NK-92 (cell line): ENCODE measurements around the gene KRT83.

ENCODE experiments used
- DNase-seq: peaks from one replicate; lab custom pipeline; 2025; ENCODE audit not compliant: unreplicated experiment; lab: John Stamatoyannopoulos, UW

Gene KRT83

GRCh38 chr12:52320784-52321400 lies at the start of gene KRT83:
Gene KRT83, minus strand, starts transcription at chr12:52321398. Its CDS starts 63 bp downstream, at chr12:52321335.
- DNase-seq, result no peak

DNA sequence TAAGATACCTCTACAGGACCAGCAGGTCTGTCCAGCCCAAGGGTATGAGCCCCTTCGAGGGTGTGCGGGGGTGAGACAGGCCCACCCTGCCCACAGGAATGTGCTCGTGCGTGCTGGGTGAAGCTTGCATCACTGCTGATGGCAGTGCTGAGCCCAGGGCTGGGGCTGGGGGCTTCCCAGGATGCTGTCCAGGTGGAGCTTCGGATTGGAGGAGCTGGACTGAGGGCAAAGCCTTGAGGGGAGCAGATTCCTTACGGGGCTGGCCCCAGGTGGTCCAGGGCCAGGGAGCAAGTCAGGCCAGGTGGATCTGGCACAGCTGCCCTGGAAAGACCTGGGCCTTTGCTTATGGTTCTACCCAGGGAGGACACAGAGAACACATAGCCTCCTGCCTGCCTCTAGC lies 48.6 kb upstream of the KRT83 start:
- no peak for DNase-seq

- DNase-seq, result no peak
Measured at GRCh38 chr12:52369211-52369610, 48.0 kb upstream of the KRT83 start.

DNA sequence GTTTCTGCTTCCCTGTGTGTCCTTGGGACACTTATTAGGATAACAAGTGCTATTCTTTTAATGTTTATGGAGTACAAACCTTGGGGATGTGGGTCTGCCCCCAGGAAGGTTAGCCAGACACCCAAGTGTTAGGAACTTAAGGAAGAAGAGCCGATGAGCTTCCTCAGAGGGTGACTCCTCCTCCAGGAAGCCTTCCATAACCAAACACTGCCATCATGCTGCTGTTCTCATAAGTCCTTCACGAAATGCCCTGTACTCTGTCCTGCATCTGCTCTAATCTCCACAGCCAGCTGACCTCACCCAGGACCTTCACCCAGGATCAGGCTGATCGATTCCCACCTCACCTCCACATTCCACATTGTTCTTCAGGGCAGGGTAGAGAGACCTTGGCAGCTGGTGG lies 47.3 kb upstream of the KRT83 start:
- no peak for DNase-seq

DNA sequence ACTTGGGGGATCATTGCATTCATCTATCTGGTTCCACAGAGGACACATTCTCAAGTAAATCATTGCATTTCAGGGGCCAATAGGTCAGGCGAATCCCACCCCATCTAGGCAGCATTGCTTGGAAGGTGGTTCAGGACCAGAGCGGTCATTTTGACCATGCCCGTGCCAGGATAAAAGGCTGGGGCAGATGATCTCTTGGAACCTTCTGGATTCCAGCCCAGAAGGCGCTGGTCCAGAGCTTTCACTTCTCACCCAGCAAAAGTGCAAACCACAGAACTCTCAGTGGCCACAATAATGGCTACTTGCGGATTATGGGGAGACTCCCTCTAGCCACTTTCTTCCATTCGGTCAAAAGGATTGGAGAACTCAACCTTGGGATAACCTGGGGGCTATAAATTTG lies 46.7 kb upstream of the KRT83 start:
- no peak for DNase-seq

DNA sequence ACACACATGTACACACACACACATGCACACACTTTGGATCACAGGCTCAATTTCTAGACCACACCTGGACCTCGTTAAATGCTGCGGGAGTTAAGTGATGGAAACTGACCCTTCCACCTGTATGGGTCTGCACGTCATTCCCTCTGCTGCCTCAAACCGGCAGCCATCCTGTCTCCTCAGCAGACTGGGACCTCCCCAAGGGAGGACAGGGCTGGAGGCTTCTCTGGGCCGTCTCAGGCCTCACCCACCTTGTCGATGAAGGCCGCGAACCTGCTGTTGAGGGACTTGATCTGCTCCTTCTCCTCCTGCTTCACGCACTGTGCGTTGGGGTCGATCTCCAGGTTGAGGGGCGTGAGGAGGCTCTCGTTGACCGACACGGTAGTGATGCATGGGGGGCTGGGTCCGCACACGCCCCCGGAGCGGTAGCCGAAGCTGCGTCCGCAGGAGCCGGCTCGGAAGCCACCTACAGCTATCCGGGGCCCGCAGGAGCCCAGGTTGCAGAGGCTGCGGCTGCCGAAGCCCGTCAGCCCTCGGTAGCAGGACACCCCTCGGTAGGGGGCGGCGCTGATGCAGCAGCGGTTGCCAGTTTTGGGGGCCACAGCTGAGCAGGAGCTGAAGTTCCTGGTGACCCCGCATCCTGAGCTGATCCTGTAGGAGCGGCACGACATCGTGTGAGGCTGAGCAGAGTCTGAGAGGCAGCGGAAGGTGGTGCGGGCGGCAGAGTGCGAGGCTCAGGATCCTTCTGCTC lies 45.7 kb upstream of the KRT83 start, which contains the start of gene KRT85:
Gene KRT85 (minus strand): TSS at position 744 of the 748 bp plus-strand sequence. CDS start 76 bp downstream, at position 668.
- DNase-seq, result no peak

DNA sequence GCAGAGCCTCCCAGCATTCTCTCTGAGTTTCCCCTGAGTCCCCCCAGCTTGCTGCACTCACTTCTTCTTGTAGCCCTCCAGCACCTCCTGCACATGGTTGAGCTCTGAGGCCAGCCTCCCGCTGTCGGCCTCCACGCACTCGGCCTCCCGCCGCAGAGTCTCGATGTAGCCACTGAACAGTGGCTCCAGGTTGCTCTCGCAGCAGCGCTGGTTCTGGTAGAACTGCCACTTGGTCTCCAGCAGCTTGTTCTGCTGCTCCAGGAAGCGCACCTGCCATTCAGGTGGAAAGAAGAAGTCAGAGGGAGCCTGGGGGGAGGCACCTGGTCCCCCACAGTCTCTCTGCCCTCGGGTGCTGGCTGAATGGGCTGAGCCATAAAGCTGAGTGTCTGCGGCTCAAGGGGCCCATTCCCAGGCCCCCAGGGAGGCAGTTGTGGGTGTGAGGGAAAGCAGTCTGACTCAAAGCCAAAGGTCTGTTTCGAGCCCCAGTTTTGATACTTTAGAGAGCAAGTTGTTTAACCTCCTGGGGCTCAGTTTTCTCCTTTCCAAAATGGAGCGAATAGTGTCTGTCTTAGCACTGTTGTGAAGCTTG lies 43.8 kb upstream of the KRT83 start:
- DNase-seq, result no peak

DNA sequence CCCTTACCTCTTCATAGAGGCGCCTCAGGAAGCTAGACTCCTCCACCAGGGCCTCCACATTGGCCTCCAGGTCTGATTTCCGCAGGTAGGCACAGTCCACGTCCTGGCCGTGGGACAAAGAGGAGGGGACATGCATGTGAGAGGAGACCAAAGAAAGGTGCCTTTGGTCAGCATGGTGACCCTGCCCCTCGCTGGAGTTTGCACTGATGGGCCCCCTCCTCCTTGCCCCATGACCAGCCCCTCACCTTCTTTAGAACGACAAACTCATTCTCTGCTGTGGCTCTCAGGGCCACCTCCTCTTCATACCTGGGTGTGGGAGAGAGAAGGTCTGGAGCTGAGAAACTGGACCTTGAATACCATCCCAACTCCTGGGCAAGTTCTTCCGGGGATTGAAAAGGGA lies 42.9 kb upstream of the KRT83 start:
- no peak for DNase-seq

- DNase-seq, result no peak
Measured at GRCh38 chr12:52363111-52363679, 42.0 kb upstream of the KRT83 start.

DNA sequence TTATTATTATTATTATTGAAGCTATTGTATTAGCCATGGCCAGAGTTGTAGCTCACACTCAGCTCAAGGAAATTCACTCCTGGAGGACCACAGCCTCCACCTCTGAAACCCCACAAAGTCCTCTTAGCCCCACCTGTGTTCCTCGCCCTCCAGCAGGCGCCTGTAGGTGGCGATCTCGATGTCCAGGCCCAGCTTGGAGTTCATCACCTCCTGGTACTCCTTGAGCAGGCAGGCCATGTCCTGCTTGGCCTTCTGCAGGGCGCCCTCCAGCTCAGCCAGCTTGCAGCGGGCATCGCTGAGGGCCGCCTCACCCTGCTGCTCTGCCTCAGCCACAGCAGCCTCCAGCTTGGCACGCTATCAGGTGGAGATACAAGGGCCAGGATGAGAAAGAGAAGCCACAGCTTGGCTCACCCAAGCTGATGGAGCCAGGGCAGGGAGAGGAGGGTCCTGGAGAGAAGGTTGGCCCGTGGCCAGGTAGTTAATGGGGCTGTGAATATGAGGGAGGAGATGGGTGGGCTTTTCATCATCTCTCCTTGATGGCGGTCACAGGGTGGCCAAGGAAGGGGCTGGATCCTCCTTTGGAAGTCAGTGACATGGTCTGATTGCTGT lies 41.0 kb upstream of the KRT83 start:
- DNase-seq, result no peak

- no peak for DNase-seq
Measured at GRCh38 chr12:52361553-52361952, 40.4 kb upstream of the KRT83 start.

DNA sequence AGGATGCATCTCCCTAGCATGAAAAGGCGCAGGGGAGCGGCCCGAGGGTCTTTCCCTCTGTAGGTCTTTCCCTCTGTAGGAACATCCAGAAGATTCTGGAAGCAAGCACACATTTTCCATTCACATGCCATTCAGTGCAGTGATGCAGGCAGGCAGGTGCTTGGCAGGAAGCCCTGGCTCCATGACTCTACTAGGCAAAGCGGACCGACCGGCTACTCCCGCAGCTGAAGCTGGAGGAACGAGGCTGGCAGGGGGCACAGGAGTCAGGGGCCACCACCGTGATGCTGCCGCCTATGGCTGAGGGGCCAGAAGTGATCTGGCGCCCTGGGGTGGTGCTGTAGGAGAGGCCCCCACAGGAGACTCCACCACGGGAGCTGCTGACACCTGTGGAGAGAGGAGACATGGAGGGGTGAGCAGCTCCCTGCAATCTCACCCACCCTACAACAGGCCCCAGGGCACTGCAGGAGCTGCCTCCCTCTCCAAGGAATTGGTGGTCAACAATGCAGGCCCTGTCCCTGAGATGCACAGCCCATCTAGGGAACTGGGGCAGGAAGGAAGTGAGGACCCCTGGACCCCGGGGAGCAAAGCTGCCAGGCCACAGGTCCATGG lies 39.6 kb upstream of the KRT83 start:
- DNase-seq, result no peak

GRCh38 chr12:52360106-52360662 lies 39.0 kb upstream of the KRT83 start:
- DNase-seq, result no peak

- no peak for DNase-seq
Measured at GRCh38 chr12:52359621-52360061, 38.4 kb upstream of the KRT83 start.

- DNase-seq, result no peak
Measured at GRCh38 chr12:52358575-52359350, 37.6 kb upstream of the KRT83 start.

GRCh38 chr12:52356762-52357580 lies 35.8 kb upstream of the KRT83 start:
- DNase-seq, result no peak

DNA sequence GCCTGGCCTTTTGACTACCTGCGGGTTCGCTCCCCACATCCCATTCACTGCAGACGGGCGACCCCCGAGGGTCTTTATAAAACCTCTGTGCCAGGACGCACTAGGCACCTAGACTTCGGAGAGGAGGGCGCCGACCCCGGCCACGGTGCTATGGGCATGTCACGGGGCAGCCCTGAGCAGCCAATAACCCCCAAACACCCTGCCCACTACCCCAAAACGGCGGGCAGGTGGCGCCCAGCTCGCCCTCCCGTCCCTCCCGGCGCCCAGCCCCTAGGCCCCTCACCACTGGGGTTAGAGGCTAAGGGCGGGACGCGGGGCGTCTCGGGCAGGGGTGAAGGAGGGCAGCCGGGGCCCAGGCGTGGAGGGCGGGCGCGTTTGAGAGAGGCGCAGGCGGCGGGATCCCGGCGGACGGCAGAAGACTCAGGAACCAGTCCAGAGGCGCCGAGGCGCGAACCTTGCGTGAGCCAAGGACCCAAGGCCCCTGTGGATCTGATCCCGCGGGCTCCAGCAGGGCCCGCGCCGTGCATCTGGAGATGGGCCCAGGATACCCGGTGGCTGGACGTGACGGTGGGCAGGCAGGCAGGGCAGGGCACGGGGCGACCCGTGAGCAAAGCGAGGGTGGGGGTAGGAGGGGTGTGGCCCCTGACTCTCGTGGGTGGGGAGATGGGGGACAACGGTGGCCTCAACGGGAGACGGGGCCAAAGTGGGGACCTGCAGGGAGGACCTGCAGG lies 35.0 kb upstream of the KRT83 start:
- no peak for DNase-seq

- DNase-seq, result no peak
Measured at GRCh38 chr12:52355176-52355575, 34.0 kb upstream of the KRT83 start.
